Activated CD8-positive, alpha-beta memory T cell treated with anti-CD3 and anti-CD28 coated beads, Interleukin-2, amount 50 U/mL, for 24 hours (primary cell): Measurements from ENCODE around the gene OSR1.
"Not testable (repeated sequence)": the region's sequence is repeated elsewhere in the genome, so short reads cannot be mapped to it uniquely, and the experiment has no call there.

Experiments used
- DNase-seq: peaks from one replicate; pipeline ENCODE4 v3.0.0-alpha.2; 2020; ENCODE audit errors: extremely low read depth

OSR1 gene

DNA sequence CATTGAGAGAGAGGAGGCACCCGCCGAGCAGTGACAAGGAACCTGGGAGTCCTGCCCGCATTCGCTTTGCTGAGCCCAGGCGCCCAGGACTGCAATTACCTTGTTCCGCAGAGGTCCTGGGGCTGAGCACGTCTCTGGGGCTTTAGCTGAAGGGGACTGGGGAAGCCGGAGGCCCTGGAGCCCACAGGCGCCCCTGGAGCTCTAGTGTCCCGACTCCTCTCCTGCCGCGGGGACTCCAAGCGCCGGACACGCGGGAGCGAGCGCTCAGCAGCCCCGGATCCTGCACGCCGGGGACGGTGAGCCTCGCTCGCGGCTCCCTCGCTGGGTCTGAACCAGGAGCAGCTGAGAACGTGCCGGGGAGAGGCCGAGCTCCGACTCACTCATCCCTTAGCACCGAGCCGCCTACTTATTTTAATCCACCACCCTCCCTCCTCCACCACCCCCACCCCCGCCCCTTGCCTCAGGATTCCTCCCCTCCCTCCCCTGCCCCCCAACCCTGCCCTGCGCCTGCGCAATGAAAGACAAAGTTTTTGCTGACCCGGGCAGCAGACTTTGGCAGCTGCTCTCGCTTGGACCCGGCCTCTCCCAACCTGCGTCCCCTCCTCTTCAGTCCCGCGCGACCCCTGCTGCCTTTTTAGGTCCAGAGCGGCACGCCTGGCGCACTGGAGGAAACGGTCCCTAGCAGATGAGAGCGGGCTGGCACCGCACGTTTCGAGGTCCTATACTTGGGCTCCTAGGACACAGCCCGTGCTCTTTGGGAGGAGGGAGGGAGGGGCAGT, at the start of gene OSR1:
TSS of gene OSR1 (minus strand) at position 382 of the 779 bp plus-strand sequence. CDS start 4,818 bp downstream, outside the sequence.
- no peak for DNase-seq

DNA sequence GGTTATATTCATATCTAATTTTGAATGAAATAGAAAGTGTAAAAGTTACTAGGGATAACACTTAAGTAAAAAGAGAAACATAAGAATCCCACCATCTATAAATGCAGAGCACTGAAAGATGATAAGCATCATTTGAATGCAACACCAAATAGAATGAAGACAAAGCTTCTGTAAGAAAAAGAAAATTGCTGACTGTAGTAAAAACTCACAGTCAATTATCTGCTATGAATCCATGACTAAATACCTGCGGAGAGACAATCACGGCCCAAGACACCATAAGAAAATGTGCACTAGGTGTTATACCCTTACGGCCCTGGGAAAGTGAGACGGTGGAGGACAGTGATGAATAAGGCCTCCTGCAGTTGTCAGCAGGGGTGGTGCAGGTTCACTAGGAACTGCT, 45.4 kb upstream of the OSR1 start:
- no peak for DNase-seq

DNA sequence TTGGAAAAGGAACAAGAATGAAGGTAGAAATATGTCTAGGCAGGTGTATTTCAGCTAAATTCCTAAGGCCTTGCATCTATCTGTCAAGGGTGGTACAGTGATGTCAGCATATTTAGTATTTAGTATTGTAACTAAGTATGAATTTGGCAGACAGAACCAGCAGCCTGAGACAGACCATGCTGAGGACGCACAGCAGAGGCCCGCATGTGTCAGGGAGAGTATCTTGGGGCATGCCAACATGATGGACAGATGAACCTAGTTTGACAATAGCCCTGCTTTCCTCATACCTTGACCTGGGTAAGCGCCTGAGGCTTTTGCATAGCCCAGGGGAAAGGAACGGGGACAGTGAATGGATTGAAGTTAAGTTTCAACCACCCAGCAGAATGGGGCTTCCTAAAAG, 33.8 kb upstream of the OSR1 start:
- DNase-seq: no peak

DNA sequence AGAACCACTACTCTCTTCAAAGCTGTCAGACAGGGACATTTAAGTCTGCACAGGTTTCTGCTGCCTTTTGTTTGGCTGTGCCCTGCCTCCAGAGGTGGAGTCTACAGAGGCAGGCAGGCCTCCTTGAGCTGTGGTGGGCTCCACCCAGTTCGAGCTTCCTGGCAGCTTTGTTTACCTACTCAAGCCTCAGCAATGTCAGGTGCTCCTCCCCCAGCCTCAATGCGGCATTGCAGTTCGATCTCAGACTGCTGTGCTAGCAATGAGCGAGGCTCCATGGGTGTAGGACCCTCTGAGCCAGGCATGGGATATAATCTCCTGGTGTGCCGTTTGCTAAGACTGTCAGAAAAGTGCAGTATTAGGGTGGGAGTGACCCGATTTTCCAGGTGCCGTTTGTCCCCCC, 31.0 kb upstream of the OSR1 start:
- DNase-seq: not testable (repeated sequence)

DNA sequence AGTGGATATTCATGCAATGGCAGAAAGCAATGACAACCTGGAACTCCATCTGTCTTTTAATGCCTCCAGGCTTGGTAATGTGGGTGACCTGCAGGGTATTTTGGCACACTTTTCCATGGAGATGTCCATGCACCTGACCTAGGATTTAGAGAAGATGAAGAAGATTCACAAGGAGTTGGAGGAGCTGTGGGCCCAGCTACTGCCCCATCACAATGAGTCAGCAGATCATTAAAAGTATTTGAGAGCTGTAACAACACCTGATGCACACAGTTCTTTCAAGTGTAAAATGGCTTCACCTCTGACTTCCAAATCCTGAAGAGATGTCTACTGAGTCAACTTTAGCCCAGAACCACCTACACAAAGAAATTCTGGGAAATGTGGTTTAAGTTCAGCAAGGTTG, 22.1 kb upstream of the OSR1 start:
- DNase-seq: no peak

DNA sequence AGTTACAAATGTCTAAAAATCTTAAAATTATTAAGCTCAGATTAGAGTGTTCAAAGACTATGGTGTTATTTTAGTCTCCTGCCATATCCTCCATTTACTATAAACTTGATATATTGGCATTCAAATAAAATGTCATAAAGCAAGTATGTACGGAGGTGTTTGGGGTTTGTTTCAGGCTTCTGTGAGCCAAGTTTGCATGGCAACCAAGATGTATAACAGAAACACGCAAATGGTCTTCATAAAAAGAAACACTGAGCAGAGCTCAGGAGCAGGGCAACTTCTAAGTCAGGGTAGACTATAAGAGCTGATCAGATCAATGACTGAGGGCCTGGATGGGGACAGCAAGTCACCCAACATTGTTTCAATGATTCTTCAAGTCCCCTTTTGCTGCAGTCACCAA, 20.5 kb upstream of the OSR1 start:
- DNase-seq: no peak

DNA sequence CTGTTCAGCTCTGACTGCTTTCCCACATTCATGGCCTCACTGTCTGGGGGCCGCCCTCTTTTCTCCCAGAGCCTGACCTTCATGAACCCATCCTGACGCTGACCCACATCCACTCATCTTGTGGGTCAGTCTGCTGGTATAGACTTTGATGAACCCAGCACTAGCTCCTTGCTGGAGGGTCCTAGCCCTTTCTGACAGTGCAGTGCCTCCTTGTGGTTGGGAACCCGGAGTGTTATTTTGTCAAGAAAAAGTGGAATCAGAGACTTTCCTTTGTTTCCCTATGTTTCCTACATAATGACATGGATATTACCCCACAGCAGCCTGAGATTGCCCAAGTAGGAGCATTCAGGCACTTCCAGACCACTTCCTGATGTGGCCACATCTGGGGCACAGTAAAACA, 19.3 kb upstream of the OSR1 start:
- DNase-seq: no peak

DNA sequence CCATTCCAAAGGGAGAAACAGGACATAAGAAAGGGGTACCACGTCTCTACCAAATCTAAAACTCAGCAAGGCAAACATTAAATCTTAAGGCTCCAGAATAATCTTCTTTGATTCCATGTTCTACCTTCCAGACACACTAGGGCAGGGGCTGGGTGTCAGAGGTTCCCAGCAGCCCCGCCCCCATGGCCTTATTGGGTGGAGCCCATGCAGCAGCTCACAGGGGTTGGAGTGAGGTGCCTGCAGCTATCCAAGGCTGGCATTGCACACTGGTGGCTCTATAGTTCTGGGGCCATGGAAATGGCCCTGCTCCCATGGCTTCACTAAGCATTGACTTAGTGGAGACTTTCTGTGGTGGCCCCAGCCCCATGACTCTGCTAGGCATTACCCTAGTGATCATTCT, 14.9 kb upstream of the OSR1 start:
- no peak for DNase-seq

DNA sequence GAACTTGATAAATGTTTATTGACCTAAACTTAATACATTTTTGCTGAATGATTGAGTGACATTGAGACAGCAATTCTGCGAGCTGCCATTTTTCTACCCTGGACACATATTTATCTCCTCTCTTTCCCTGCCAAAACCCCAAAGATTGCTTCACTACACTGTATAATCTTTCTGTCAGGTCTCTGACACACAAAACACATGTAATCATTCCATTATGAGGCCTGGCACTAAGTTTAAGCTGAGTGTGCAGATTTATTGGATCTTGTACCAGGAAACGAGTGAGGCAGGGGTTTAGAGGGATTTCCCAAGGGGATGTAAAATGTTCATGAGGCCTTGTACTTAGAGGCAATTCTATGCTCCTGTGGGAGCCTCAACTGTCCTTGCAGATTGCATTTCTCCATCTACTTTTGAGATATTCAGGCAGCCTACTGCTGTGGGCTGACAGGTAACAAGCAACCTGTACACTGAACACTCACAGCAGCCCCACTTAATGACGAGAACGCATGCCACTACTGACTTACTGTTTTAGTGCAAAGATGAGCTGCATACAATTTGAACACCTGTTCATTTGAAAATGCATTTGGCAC, 13.7 kb upstream of the OSR1 start:
- DNase-seq: no peak

DNA sequence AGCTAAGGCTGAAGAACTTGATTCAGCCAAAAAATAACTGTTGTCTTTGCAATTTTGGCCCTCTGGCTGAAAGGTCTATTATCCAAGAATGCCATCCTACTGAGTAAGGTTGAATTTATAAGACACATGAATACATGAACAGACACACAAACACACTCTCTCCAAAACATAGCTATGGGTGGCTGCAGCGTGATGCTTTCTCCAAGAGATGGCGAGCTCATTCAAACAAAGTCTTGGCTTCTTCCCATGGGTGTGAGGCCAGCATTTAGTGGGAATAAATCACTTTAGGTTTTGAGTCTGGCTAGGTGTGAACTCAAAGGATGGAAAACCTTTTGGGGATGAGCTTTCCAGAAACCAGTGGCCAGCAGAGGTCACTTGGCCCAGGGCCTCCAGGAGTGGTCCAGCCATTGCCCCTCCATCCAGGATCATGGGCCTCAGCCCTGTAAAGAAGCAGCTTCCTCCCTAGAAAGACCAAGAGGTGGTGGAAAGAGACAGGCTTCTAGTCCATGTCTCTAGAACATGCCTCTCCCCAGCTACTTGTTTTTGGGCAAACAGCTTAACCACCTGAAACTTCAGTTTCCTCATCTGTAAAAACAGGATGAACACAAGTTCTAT, 11.0 kb upstream of the OSR1 start:
- DNase-seq: no peak

DNA sequence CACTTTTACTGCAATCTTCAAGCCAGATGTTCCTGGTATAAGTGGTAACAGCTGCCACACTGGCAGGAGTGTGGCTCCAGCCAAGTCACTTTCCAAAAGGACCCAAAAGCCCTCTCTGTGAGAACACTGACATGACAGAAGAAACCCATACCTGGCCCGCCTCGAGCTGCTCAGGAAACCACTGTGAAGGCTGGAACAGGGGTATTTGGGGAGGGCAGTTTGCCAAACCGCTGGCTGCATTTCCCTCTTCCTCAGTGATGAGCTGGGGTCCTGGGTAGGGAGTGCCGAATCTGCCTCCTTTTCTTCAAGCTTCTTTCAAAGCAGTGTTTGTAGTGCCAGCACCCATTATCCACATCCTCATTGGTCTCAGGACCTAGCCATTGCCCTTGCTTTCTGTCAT, 10.3 kb upstream of the OSR1 start:
- no peak for DNase-seq

DNA sequence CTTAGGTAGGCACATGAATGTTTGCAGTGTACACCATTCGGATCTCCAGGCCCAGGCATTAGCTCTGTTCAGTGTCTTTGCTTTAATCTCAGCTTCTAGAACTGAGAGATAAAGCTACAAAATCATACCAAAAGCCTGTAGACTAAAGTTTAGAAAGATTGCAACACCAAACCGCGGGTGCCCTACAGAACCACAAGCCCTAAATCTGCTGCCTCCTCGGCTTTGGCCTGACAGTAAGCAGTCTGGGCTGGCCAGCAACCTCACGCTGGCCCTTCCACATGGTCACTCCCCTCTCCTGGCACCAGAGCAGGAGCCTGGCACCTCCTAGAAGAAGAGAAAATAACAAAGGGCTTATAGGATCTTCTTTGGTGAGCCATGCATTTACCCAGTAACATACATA, 8.9 kb upstream of the OSR1 start:
- DNase-seq: no peak

DNA sequence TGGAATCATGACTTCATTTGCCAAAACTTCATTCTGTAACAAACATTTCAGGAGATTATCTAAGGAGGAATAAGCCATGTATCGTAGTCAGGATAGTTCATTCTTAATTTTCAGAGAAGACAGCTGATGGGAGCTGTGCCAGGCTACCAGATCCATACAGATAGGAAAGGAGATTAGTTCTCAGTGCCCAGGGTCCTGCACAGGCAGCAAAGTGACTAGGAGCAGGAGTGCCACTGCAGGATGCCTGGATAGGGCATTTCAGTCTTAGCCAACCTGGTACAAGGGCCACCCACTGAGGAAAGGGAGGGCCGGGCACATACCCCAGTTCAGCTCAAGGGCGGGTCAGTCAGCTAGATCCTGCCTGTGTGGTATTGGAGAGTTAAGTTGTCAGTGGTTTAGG, 6.7 kb upstream of the OSR1 start:
- DNase-seq: no peak

DNA sequence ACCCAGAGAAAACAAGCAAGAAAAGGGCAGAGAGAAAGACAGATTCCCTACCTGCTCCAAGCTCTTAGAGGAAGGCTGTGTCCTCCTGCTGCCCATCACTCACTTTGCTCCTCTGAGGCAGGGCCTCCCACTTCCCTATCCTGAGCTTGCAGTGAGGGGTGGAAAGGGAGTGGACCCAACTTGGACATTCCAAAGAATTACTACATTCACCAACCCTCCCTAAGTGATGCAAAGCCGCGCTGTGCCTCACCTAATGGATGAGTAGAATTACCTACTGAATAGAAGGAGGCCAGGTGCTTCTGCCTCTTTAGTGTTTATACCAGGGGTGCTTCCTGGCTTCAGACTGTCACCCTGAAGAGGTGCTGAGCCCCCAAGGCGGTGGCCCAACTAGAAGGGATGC, 5.6 kb upstream of the OSR1 start:
- no peak for DNase-seq

DNA sequence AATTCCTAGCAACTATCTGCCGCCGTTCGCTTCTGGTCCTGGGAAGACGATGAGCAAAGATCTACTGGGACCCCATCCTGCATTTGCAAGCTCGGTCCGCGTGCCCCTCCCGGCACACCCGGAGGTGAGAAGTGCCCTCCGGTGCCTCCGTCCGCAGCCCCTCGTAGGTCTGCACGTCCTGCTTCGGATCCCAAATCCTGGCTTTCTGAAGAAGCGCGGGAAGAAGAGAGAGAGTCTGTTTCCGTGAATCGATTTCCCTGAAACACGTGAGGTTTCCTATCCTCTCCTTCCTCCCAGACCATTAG, 5.0 kb upstream of the OSR1 start:
- DNase-seq: no peak

DNA sequence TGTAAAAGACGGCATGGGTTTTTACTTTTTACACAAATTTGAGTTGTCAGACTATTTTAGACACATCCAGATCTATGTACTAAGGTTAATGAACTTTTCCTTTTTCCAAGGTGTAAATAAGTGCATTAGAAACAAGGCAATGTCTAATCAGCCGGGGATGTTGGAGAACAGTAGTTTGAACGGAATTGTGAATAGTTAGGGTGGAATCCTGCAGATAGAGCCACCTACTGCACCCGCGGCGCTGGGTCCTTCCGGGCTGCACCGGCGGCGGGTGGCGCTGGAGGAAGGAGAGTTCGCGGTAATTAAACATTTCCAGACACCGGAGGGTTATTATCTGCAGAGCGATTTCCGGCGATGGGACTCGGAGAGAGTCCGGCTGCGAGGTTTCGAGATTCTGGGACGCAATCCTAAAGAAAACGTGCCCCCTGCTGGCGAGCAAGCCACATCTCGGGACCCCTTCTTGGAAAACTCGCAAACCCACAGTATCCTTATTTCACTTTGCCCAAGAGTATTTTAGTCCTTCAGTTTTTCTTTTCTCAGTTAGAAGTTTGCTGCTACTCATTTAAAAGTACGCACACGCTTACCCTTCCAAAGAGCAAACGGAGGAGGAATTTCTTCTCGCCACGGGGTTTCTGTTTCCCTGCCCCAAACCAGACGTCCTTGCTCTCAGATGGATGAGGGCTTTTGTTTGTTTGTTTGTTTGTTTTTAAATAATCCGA, 4.5 kb upstream of the OSR1 start:
- no peak for DNase-seq

DNA sequence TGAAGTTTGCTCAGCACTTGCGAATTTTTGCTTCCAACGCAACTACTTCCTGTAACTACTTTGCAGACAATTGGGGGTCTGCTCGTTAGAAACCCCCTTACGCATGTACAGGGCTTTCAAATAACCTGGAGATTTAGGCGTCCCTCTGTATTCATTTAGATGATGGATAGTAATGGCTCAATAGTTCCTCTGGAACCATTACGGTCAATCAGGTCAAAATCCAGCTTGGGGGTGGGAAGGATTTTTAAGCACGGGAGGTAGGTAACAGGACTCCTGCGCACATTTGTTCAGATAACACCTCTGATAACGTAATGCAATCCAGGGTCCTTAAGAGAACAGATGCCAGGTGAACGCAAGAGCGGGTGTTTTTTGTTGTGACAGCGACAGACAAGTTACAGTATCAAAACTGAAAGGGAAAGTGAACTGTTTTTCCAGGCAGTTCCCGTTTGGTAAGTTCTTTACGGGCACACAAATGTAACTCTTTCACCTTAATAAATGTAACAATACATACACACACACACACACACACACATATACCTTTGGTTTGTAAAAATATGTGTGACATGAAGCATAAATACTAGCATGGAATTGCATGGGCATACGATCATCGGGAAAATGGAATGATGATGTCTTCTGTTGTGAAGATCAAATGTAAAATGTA, 3.8 kb upstream of the OSR1 start:
- no peak for DNase-seq

DNA sequence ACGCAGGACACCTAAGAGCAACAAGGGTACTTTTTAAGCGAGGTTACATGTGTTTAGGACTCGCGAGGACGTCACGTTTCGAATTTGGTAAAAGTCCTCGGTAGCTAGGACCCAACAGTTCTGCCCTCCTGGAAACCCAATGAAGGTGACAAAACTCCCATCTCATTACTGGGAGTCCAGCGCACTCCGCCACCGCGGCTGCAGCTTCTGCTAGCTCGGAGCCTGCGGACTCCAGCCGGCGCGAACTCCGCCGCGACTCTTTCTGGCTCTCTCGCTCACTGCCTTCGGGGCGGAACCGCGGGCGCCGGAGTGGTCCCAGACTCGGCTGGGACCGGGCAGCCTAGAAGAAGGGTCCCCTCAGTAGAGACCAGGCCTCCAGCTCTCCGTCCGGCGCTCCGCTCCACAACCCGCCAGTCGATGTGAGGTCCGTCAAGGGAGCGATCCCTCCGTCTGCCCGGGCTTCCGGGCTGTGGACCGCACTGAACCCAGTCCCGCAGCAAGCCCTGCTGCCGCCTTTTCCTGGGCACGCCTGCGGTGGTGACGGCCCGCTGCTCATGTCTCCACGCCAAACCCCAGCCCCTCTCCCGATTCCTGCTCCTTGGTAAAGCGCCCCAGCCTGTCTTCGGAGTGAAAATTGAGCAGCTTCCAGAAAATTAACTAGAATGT, 3.0 kb upstream of the OSR1 start:
- DNase-seq: no peak

DNA sequence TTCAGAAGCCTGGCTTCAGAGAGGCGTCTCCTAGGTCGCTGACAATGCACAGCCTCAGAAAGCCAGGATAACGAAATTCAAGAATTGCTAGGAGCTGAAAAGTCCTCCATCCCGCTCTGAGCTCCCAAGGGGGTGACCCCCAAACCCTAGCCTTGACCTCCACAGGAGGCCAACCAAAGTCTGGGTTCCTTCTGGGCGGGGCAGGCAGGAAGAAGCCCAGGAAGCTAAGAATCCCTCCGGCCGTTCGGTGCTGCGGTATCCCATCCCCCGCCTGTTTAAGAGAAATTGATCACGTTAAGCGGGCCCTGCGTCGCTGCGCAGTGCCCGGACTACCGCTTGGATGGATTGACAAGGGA, 2.5 kb upstream of the OSR1 start:
- DNase-seq: no peak

DNA sequence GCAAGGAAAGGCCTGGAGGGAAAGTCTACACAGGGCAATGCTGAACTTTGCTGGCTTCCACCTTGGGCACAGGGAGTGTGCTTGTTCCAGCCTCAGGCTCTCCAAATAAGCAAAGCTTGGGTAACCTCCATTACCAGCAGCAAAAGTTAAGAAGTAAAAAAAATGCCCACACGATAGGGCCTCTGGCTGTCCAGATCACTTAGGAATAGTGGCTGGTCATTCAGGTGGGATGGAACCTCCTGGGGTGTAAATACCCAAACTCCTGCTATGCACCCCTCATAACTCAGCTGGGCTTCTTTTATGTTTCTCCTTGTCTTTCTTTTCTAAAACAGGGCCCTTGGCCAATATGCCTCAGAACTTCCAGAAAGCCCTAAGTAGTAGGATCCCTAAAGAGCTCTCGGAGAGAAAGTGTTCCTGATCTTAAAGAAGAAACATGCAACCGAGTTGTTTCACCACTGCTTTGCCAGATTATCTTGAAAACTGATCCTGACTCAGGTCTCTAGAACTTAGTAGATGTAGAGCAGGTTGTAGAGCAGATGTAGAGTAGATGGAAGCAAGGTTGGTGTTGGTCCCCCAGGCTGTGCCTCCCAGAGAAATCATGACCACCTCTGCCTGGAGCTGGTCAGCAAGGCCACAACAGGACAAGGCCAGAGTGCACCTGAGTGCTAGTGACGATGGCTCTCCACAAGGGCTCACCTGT, 2.0 kb upstream of the OSR1 start:
- no peak for DNase-seq

DNA sequence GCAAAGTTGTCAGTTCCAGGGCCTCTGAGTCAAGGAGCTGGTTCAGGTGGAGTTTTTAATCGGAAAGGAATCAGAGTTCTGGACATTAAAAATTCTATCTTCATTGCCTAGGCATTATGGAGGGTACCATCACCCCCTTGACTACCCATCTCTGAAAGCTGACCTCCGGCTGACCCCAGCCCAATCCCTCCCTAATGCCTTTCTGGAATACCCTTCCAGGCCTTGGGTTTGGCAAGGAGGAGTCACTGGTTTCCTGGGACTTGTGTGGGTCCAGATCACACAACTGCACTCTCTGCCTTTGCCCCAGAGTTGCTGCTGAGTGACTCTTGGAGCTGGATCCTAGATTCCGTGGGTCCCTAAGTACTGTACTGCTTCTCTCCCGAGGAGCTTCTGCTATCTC, 1.0 kb upstream of the OSR1 start:
- no peak for DNase-seq
